Colonic mucosa (tissue), 4 donors: ENCODE data around the gene GNGT1. TPM values are rescaled to one million over a fixed set of nuclear protein-coding genes. Genes with fewer than 3 reads are reported as not detected.

Experiments used
- DNase-seq: peaks from one replicate; pipeline ENCODE4 v3.0.0-alpha.2; 2020
- H3K27ac ChIP-seq: fragments of 200-600 bp; one replicate; pipeline ENCODE4 v1.8.0; 2021
- H3K27me3 ChIP-seq: fragments of 200-600 bp; one replicate; pipeline ENCODE4 v1.8.0; 2021
- H3K36me3 ChIP-seq: fragments of 200-600 bp; one replicate; pipeline ENCODE4 v1.8.0; 2021
- H3K4me1 ChIP-seq: fragments of 200-600 bp; one replicate; pipeline ENCODE4 v1.8.0; 2021; ENCODE audit warnings: mild to moderate bottlenecking
- H3K4me3 ChIP-seq: fragments of 200-600 bp; one replicate; pipeline ENCODE4 v1.8.0; 2021
- H3K9ac ChIP-seq, 2 donors: one replicate each; pipeline ENCODE4 v1.7.0; 2013; ENCODE audit warnings: control low read depth in 2 of 2, low read depth in 2 of 2, low read length in 2 of 2
- H3K9me3 ChIP-seq: fragments of 200-600 bp; one replicate; pipeline ENCODE4 v1.8.0; 2021
- CTCF ChIP-seq: fragments of 200-600 bp; IDR thresholded peaks from one replicate; pipeline ENCODE4 v1.8.0; 2022; ENCODE audit warnings: antibody characterized with exemption, mild to moderate bottlenecking
- intact Hi-C: fragments of 100-400 bp; cut with DNase I; formaldehyde crosslinking; loops from one replicate; pipeline ENCODE4 v1.14.1; 2022
- total RNA-seq, 2 donors: library from RNA; stranded (reverse); fragmentation: NEBNext Ultra II Directional in 1 of 2; extraction: Animal tissue kit (Norgen Biotek cat#: 25700) in 1 of 2; gene quantifications; one replicate each; pipeline ENCODE4 v1.2.1, GENCODE V29; 2021
- donor health status: healthy.
- donor health status: DM: no; HTN: no; CAD: no.
- donor health status: DM: no; HTN: no; CAD: no.

The GNGT1 gene
- total RNA-seq, 2 donors from 2014 or later, result not detected

- no peaks in the 10 kb centered on the region for H3K4me1 ChIP-seq
- no peaks in the 10 kb centered on the region for H3K9me3 ChIP-seq
- H3K4me3 ChIP-seq, result no peak overlapping the region
- no peak for DNase-seq
- intact Hi-C loops, result no loop called here
- no peak overlapping the region for H3K27ac ChIP-seq
- H3K36me3 ChIP-seq, result no peaks in the 10 kb centered on the region
- TF ChIP-seq CTCF, result no peak
- no peak overlapping the region for H3K9ac ChIP-seq
- no peaks in the 10 kb centered on the region for H3K27me3 ChIP-seq
Measured at GRCh38 chr7:93957767-93958166, 51.4 kb downstream of the GNGT1 start.

- no peak for DNase-seq
- no peaks in the 10 kb centered on the region for H3K27me3 ChIP-seq
- no peaks in the 10 kb centered on the region for H3K4me1 ChIP-seq
- H3K9ac ChIP-seq, result no peak overlapping the region
- H3K4me3 ChIP-seq, result no peak overlapping the region
- no peaks in the 10 kb centered on the region for H3K36me3 ChIP-seq
- intact Hi-C loops, result no loop called here
- TF ChIP-seq CTCF, result no peak
- no peaks in the 10 kb centered on the region for H3K9me3 ChIP-seq
- H3K27ac ChIP-seq, result no peak overlapping the region
Measured at GRCh38 chr7:93958216-93958615, 51.8 kb downstream of the GNGT1 start.

GRCh38 chr7:93958651-93959050 lies 52.3 kb downstream of the GNGT1 start:
- Histone ChIP-seq H3K4me1 (no peaks in the 10 kb centered on the region), H3K27me3 (no peaks in the 10 kb centered on the region), H3K36me3 (no peaks in the 10 kb centered on the region), H3K27ac (no peak overlapping the region), H3K4me3 (no peak overlapping the region), H3K9ac (no peak overlapping the region), H3K9me3 (no peaks in the 10 kb centered on the region)
- no peak for TF ChIP-seq CTCF
- no peak for DNase-seq
- intact Hi-C loops, result no loop called here

Other genes starting within 250 kb of the GNGT1 start
- gene TFPI2, start 15.8 kb upstream of the GNGT1 start, total RNA-seq, result 1 to 10 TPM in 1 of 2 donors, under 1 TPM in 1; 0.30 to 1.6 TPM
- gene GNG11, start 15.2 kb downstream of the GNGT1 start, total RNA-seq, result 1 to 10 TPM; 2.1 to 4.1 TPM
- gene BET1, start 97.8 kb downstream of the GNGT1 start, total RNA-seq, result 10 to 100 TPM; 22.2 to 22.5 TPM